Heart left ventricle (tissue), 16 donors: ENCODE measurements around the gene XBP1. TPM values are rescaled to one million over a fixed set of nuclear protein-coding genes. Genes with fewer than 3 reads are reported as not detected.

ENCODE experiments used
- ATAC-seq, 4 donors: fragments of 200-7000 bp; cut with Tn5 transposase; one replicate each; pipeline ENCODE4 v1.9.1; 2020 to 2022; ENCODE audit warnings: moderate library complexity in 4 of 4, mild to moderate bottlenecking in 3 of 4, moderate number of reproducible peaks in 1 of 4
- DNase-seq, 5 donors: peaks; one replicate each; pipeline ENCODE4 v3.0.0-alpha.2; 2020
- H3K27ac ChIP-seq, 12 donors: fragments of 200-600 bp; sonication (generic) in 4 of 12; one replicate each; pipeline versions ENCODE4 v1.5.0 to v1.8.0; 2016 to 2022; ENCODE audit warnings: mild to moderate bottlenecking in 2 of 12
- H3K27me3 ChIP-seq, 9 donors: fragments of 200-600 bp; sonication (generic) in 2 of 9; one replicate each; pipeline versions ENCODE4 v1.5.1 to v1.8.0; 2016 to 2022; ENCODE audit warnings: mild to moderate bottlenecking in 3 of 9
- H3K36me3 ChIP-seq, 9 donors: fragments of 200-600 bp; sonication (generic) in 2 of 9; one replicate each; pipeline versions ENCODE4 v1.5.0 to v1.8.0; 2018 to 2022; ENCODE audit warnings: mild to moderate bottlenecking in 2 of 9
- H3K4me1 ChIP-seq, 12 donors: fragments of 200-600 bp; sonication (generic) in 4 of 12; one replicate each; pipeline versions ENCODE4 v1.5.0 to v1.8.0; 2016 to 2022; ENCODE audit warnings: mild to moderate bottlenecking in 3 of 12
- H3K4me3 ChIP-seq, 12 donors: fragments of 200-600 bp; sonication (generic) in 4 of 12; one replicate each; pipeline versions ENCODE4 v1.5.0 to v1.8.0; 2017 to 2022; ENCODE audit warnings: mild to moderate bottlenecking in 9 of 12, moderate library complexity in 4 of 12
- H3K9me3 ChIP-seq, 12 donors: fragments of 200-600 bp; sonication (generic) in 4 of 12; one replicate each; pipeline versions ENCODE4 v1.5.0 to v1.8.0; 2016 to 2022; ENCODE audit warnings: mild to moderate bottlenecking in 1 of 12
- POLR2A ChIP-seq, 2 donors: fragments of 450-650 bp; IDR thresholded peaks; one replicate each; pipeline ENCODE4 v1.6.1; 2017; ENCODE audit warnings: antibody characterized with exemption in 2 of 2, mild to moderate bottlenecking in 2 of 2, moderate library complexity in 2 of 2
- WGBS, 4 donors: extraction: QIAGEN DNeasy Blood & Tissue Kit in 2 of 4; methylation state at CpG; one replicate each; pipeline versions ENCODE4 v1.1.5 to v1.1.7; 2013 to 2018; 5-methylcytosine and 5-hydroxymethylcytosine counted together
- intact Hi-C, 10 donors: fragments of 100-400 bp; cut with DNase I; formaldehyde crosslinking; loops; one replicate each; pipeline versions ENCODE4 v1.11.1 to v1.14.2; 2022
- polyA plus RNA-seq, 2 donors: library from polyadenylated mRNA; stranded (reverse); fragments of 200-250 nt; gene quantifications; one replicate each; pipeline ENCODE4 v1.2.3, GENCODE V29; 2013
- total RNA-seq, 9 donors: library from RNA; depleted of rRNA in 2 of 9; stranded (reverse); fragments of >200 nt in 2 of 9; fragmentation: NEBNext Ultra II Directional in 3 of 9; extraction: Animal tissue kit (Norgen Biotek cat#: 25700) in 3 of 9; gene quantifications; one replicate each; pipeline versions ENCODE4 v1.1.0 to v1.2.4, GENCODE V29; 2016 to 2023
- TF ChIP-seq, protein P1 (sequence below), 12 donors: fragments of 200-600 bp; sonication (generic) in 4 of 12; IDR thresholded peaks; one replicate each; pipeline versions ENCODE4 v1.5.0 to v1.8.0; 2018 to 2022; ENCODE audit warnings: antibody characterized with exemption in 12 of 12, mild to moderate bottlenecking in 5 of 12
- donor health status: ischemic (EF 13 %, LVEDD 7.1; RV severe dilation, severe dysfunction).
- donor health status: healthy with polysubstance abuse.
- donor health status: DM: no; HTN: yes; CAD: no.
- donor health status: DM: no; HTN: no; CAD: no.
- donor health status: ischemic (EF 25% LVEDD 6.9; RV normal size, moderate dysfunction).
- donor health status: ischemic (EF 25% LVEDD 5.7; RV mildly dilated, moderate dysfunction).
- donor health status: healthy.
- donor health status: DM: yes; HTN: yes; CAD: no.
- donor health status: ischemic (EF 35%, LVEDD 5.7; RV mildly dilated, moderate dysfunction).
- donor health status: nonischemic (EF 11% LVEDD 7.7; RV severe dilation, severe dysfunction).
- donor health status: DM: yes; HTN: yes; CAD: no.
- donor health status: PGD.
- donor health status: ischemic (EF 29% LVEDD 5.4; RV normal size, mild dysfunction).
- donor health status: nonischemic (EF 23%, LVEDD 6.1; RV moderate dilation, normal function).

XBP1 gene
- total and polyA plus RNA-seq, 11 donors, result 23.8 to 160 (median 88.1) TPM

GRCh38 chr22:28788601-28789000 lies 11.8 kb downstream of the XBP1 start:
- intact Hi-C loops, result no loop called here

GRCh38 chr22:28783786-28784671 lies 16.3 kb downstream of the XBP1 start:
- DNase-seq, result no peak
- WGBS, 4 donors, result 92 to 95% (median 94%) methylated on average over 4 of the region's 4 CpGs
- Histone ChIP-seq H3K27ac (peak overlapping the region in 1 of 12 donors; percentile 56), H3K27me3 (no peaks in the 10 kb centered on the region), H3K36me3 (peaks cover 0 to 96% (median 83%) of the 10 kb centered on the region in 9 donors), H3K4me3 (no peak overlapping the region), H3K4me1 (peaks cover 0 to 21% (median 5%) of the 10 kb centered on the region in 12 donors), H3K9me3 (no peaks in the 10 kb centered on the region)
- intact Hi-C loops, result no loop called here
- TF ChIP-seq POLR2A (IDR thresholded peaks at IDR 0.05), result no peak
- TF ChIP-seq, protein P1, sequence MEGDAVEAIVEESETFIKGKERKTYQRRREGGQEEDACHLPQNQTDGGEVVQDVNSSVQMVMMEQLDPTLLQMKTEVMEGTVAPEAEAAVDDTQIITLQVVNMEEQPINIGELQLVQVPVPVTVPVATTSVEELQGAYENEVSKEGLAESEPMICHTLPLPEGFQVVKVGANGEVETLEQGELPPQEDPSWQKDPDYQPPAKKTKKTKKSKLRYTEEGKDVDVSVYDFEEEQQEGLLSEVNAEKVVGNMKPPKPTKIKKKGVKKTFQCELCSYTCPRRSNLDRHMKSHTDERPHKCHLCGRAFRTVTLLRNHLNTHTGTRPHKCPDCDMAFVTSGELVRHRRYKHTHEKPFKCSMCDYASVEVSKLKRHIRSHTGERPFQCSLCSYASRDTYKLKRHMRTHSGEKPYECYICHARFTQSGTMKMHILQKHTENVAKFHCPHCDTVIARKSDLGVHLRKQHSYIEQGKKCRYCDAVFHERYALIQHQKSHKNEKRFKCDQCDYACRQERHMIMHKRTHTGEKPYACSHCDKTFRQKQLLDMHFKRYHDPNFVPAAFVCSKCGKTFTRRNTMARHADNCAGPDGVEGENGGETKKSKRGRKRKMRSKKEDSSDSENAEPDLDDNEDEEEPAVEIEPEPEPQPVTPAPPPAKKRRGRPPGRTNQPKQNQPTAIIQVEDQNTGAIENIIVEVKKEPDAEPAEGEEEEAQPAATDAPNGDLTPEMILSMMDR (IDR thresholded peaks at IDR 0.05), result no peak
- no peak for ATAC-seq

More at GRCh38 chr22:28788601-28789000, 11.8 kb downstream of the XBP1 start:
- no peak for DNase-seq
- 53 to 72% (median 60%) methylated on average over 3 of the region's 3 CpGs for WGBS, 4 donors
- ATAC-seq, result no peak
- H3K4me3 ChIP-seq, result no peak overlapping the region
- no peak for TF ChIP-seq POLR2A (IDR thresholded peaks at IDR 0.05)
- peaks cover 0 to 28% (median 1%) of the 10 kb centered on the region in 12 donors for H3K4me1 ChIP-seq
- no peaks in the 10 kb centered on the region for H3K27me3 ChIP-seq
- peaks cover 0 to 87% (median 77%) of the 10 kb centered on the region in 9 donors for H3K36me3 ChIP-seq
- H3K27ac ChIP-seq, result no peak overlapping the region
- no peaks in the 10 kb centered on the region for H3K9me3 ChIP-seq

DNA sequence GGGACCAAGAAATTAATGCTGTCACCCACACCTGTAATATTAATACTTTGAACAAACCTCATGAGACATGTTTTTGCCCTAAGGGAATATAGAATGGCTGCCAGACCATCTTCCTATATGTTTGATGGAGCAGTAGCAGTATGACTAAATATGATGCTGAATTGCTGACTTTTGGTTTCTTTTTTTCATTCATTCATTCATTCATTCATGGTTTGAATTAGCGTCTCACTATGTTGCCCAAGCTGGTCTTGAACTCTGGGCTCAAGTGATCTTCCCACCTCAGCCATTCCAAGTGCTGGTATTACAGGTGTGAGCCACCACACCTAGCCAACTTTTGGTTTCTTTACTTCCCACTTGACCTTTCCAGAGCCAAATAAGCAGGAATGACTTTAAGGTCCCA lies 20.1 kb downstream of the XBP1 start:
- WGBS, 4 donors, result 89 to 100% (median 98%) methylated on average over 1 of the region's 1 CpG
- ATAC-seq (no peak), DNase-seq (no peak)
- Histone ChIP-seq H3K4me3 (no peak overlapping the region), H3K36me3 (peaks cover 0 to 93% (median 75%) of the 10 kb centered on the region in 9 donors), H3K9me3 (no peaks in the 10 kb centered on the region), H3K4me1 (peaks cover 0 to 22% (median 12%) of the 10 kb centered on the region in 12 donors), H3K27me3 (no peaks in the 10 kb centered on the region), H3K27ac (no peak overlapping the region)
- TF ChIP-seq, protein P1 (IDR thresholded peaks at IDR 0.05), result no peak
- no peak for TF ChIP-seq POLR2A (IDR thresholded peaks at IDR 0.05)
- intact Hi-C loops, result no loop called here

DNA sequence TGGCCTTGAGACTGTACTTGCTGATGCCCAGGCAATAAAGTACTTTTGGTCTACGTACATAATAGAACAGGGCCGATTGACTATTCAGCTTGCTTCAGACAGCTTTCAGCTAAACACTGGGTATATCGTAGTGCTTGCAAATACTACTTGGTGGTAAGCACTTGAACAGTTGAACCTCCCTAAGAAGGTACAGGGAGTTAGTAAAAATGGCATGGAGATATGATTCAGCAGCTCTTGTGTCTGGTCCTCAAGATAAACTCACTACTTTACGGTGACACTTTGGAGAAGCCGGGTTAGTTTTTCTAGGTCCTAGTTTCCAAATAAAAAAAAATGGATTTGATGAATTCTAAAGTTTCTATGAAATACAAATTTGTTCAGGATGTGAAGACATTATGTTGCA lies 20.5 kb downstream of the XBP1 start:
- Histone ChIP-seq H3K27me3 (no peaks in the 10 kb centered on the region), H3K27ac (peak overlapping the region in 2 of 12 donors; percentile 2 to 32), H3K36me3 (peaks cover 0 to 93% (median 75%) of the 10 kb centered on the region in 9 donors), H3K4me1 (peaks cover 0 to 25% (median 17%) of the 10 kb centered on the region in 12 donors), H3K9me3 (no peaks in the 10 kb centered on the region), H3K4me3 (no peak overlapping the region)
- WGBS, 4 donors, result 63 to 74% (median 68%) methylated on average over 5 of the region's 5 CpGs
- ATAC-seq (peak in 2 of 4 donors; percentile 27 to 41), DNase-seq (no peak)
- intact Hi-C loops, result no loop called here
- TF ChIP-seq, protein P1 (IDR thresholded peaks at IDR 0.05), result no peak
- no peak for TF ChIP-seq POLR2A (IDR thresholded peaks at IDR 0.05)
